HUES48 (cell line): ENCODE results near the gene SIK1.
"Not testable (repeated sequence)": the region's sequence is repeated elsewhere in the genome, so short reads cannot be mapped to it uniquely, and the experiment has no call there.

Experiments used
- H3K27ac ChIP-seq: one replicate; pipeline ENCODE4 v1.7.0; 2013; ENCODE audit warnings: low read depth, low read length, inconsistent platforms
- H3K27me3 ChIP-seq: 2 replicates; pipeline ENCODE4 v1.6.1; 2013; ENCODE audit warnings: mild to moderate bottlenecking, low read length; ENCODE audit not compliant: control insufficient read depth, insufficient read depth
- H3K36me3 ChIP-seq: 2 replicates; pipeline ENCODE4 v1.6.1; 2013; ENCODE audit warnings: low read length; ENCODE audit not compliant: control insufficient read depth, insufficient read depth
- H3K4me1 ChIP-seq: 2 replicates; pipeline ENCODE4 v1.6.1; 2013; ENCODE audit warnings: mild to moderate bottlenecking, low read length; ENCODE audit not compliant: control insufficient read depth, insufficient read depth
- H3K4me3 ChIP-seq: 2 replicates; pipeline ENCODE4 v1.5.1; 2013; ENCODE audit warnings: mild to moderate bottlenecking, low read depth, low read length
- H3K9ac ChIP-seq: 2 replicates; pipeline ENCODE4 v1.6.1; 2013; ENCODE audit warnings: mild to moderate bottlenecking, low read depth, low read length, moderate library complexity
- H3K9me3 ChIP-seq: 2 replicates; pipeline ENCODE4 v1.6.1; 2013; ENCODE audit warnings: low read length; ENCODE audit not compliant: control insufficient read depth, insufficient read depth

The SIK1 gene

GRCh38 chr21:43380337-43380736 is 46.6 kb downstream of the SIK1 start:
- H3K36me3 ChIP-seq, H3K9ac ChIP-seq, H3K27me3 ChIP-seq, H3K4me1 ChIP-seq, H3K4me3 ChIP-seq, H3K27ac ChIP-seq, H3K9me3 ChIP-seq: not testable (repeated sequence)

- H3K36me3 ChIP-seq, H3K9me3 ChIP-seq, H3K9ac ChIP-seq, H3K27ac ChIP-seq, H3K4me1 ChIP-seq, H3K4me3 ChIP-seq, H3K27me3 ChIP-seq: not testable (repeated sequence)
These were observed 47.3 kb downstream of the SIK1 start for GRCh38 chr21:43379626-43380122.

- no peaks in the 10 kb centered on the region for H3K36me3 ChIP-seq
- no peak overlapping the region for H3K4me3 ChIP-seq
- H3K4me1 ChIP-seq, result peaks cover under 1% of the 10 kb centered on the region; the same call in 1 of the 2 replicates
- no peaks in the 10 kb centered on the region for H3K27me3 ChIP-seq
- no peaks in the 10 kb centered on the region for H3K9me3 ChIP-seq
- H3K27ac ChIP-seq, result no peak overlapping the region
- no peak overlapping the region for H3K9ac ChIP-seq
These were observed 50.5 kb downstream of the SIK1 start for GRCh38 chr21:43376478-43376882.

GRCh38 chr21:43375837-43376477 is 51.0 kb downstream of the SIK1 start:
- Histone ChIP-seq H3K36me3 (no peaks in the 10 kb centered on the region), H3K27ac (no peak overlapping the region), H3K9ac (no peak overlapping the region), H3K27me3 (no peaks in the 10 kb centered on the region), H3K9me3 (no peaks in the 10 kb centered on the region), H3K4me3 (no peak overlapping the region), H3K4me1 (peaks cover 6% of the 10 kb centered on the region; the same call in 1 of the 2 replicates)

- Histone ChIP-seq H3K9me3 (no peaks in the 10 kb centered on the region), H3K27ac (no peak overlapping the region), H3K4me1 (peaks cover 12% of the 10 kb centered on the region; the same call in 1 of the 2 replicates), H3K27me3 (no peaks in the 10 kb centered on the region), H3K9ac (no peak overlapping the region), H3K36me3 (no peaks in the 10 kb centered on the region), H3K4me3 (no peak overlapping the region)
These were observed 51.7 kb downstream of the SIK1 start for GRCh38 chr21:43375006-43375836.

GRCh38 chr21:43374228-43374885 is 52.6 kb downstream of the SIK1 start:
- H3K4me1 ChIP-seq, result peaks cover 12% of the 10 kb centered on the region; the same call in 1 of the 2 replicates
- no peaks in the 10 kb centered on the region for H3K27me3 ChIP-seq
- H3K27ac ChIP-seq, result no peak overlapping the region
- no peaks in the 10 kb centered on the region for H3K36me3 ChIP-seq
- H3K9me3 ChIP-seq, result no peaks in the 10 kb centered on the region
- no peak overlapping the region for H3K4me3 ChIP-seq
- no peak overlapping the region for H3K9ac ChIP-seq

GRCh38 chr21:43373362-43374227 is 53.3 kb downstream of the SIK1 start:
- Histone ChIP-seq H3K4me1 (peaks cover 12% of the 10 kb centered on the region; the same call in 1 of the 2 replicates), H3K36me3 (no peaks in the 10 kb centered on the region), H3K27ac (no peak overlapping the region), H3K9ac (no peak overlapping the region), H3K27me3 (no peaks in the 10 kb centered on the region), H3K4me3 (no peak overlapping the region), H3K9me3 (no peaks in the 10 kb centered on the region)

- Histone ChIP-seq H3K4me3 (no peak overlapping the region), H3K27ac (no peak overlapping the region), H3K9me3 (no peaks in the 10 kb centered on the region), H3K27me3 (no peaks in the 10 kb centered on the region), H3K4me1 (peaks cover 12% of the 10 kb centered on the region; the same call in 1 of the 2 replicates), H3K36me3 (no peaks in the 10 kb centered on the region), H3K9ac (no peak overlapping the region)
These were observed 54.1 kb downstream of the SIK1 start for GRCh38 chr21:43372663-43373361.

GRCh38 chr21:43371786-43372185 is 55.1 kb downstream of the SIK1 start:
- no peaks in the 10 kb centered on the region for H3K9me3 ChIP-seq
- no peaks in the 10 kb centered on the region for H3K27me3 ChIP-seq
- H3K9ac ChIP-seq, result no peak overlapping the region
- H3K4me1 ChIP-seq, result peaks cover 12% of the 10 kb centered on the region; the same call in 1 of the 2 replicates
- H3K4me3 ChIP-seq, result no peak overlapping the region
- H3K27ac ChIP-seq, result no peak overlapping the region
- no peaks in the 10 kb centered on the region for H3K36me3 ChIP-seq
